IMR-90 (cell line): ENCODE results near the gene SPCS3.

ENCODE experiments used
- BHLHE40 ChIP-seq: fragments of 150-350 bp; IDR thresholded peaks from 2 replicates; pipeline ENCODE4 v1.6.1; 2016; ENCODE audit warnings: mild to moderate bottlenecking, low read depth, low read length
- CEBPB ChIP-seq: IDR thresholded peaks from 2 replicates; pipeline ENCODE4 v1.6.1; 2012; ENCODE audit warnings: low read depth, low read length, improper control_type of control experiment
- MXI1 ChIP-seq: IDR thresholded peaks from 2 replicates; pipeline ENCODE4 v1.6.1; 2012; ENCODE audit warnings: low read depth, mild to moderate bottlenecking, low read length, moderate library complexity, borderline replicate concordance
- NFE2L2 ChIP-seq: fragments of 150-350 bp; IDR thresholded peaks from 2 replicates; pipeline ENCODE4 v1.6.1; 2016; ENCODE audit warnings: low read depth, mild to moderate bottlenecking, low read length
- POLR2A ChIP-seq: IDR thresholded peaks from 2 replicates; pipeline ENCODE4 v1.6.1; 2012; ENCODE audit warnings: mild to moderate bottlenecking, low read depth, low read length
- RCOR1 ChIP-seq: IDR thresholded peaks from 2 replicates; pipeline ENCODE4 v1.6.1; 2012; ENCODE audit warnings: mild to moderate bottlenecking, low read length, improper control_type of control experiment; ENCODE audit not compliant: insufficient replicate concordance
- RFX5 ChIP-seq: IDR thresholded peaks from 2 replicates; pipeline ENCODE4 v1.8.0; 2012; ENCODE audit warnings: low read depth, mild to moderate bottlenecking, low read length, moderate library complexity
- SMC3 ChIP-seq: fragments of 150-350 bp; IDR thresholded peaks from 2 replicates; pipeline ENCODE4 v1.6.1; 2016; ENCODE audit warnings: low read depth, mild to moderate bottlenecking, antibody characterized with exemption, low read length, moderate library complexity
- TF ChIP-seq, protein P1 (sequence below): fragments of 150-350 bp; IDR thresholded peaks from 2 replicates; pipeline ENCODE4 v1.6.1; 2016; ENCODE audit warnings: low read depth, mild to moderate bottlenecking, low read length, moderate library complexity, borderline replicate concordance
- TF ChIP-seq, protein P2 (sequence below): conservative IDR thresholded peaks from 2 replicates; pipeline ENCODE4 v1.5.1; 2012; ENCODE audit warnings: mild to moderate bottlenecking, low read depth, low read length, improper control_type of control experiment
- TF ChIP-seq, protein P3 (sequence below): fragments of 150-350 bp; IDR thresholded peaks from 2 replicates; pipeline ENCODE4 v1.6.1; 2017; ENCODE audit warnings: mild to moderate bottlenecking, antibody characterized with exemption, low read length, low read depth

DNA sequence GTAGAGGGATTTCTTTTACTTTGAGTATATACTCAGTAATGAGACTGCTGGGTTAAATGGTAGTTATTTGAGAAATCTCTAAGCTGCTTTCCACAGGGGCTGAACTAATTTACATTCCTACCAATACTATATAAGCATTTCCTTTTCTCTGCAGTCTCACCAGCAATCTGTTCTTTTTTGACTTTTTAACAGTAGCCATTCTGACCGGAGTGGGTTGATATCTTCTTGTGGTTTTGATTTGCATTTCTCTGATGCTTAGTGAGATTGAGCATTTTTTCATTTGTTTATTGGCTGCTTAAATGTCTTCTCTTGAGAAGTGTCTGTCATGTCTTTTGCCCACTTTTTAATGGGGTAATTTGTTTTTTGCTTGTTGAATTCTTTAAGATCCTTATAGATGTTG, 43.3 kb downstream of the SPCS3 start:
- TF ChIP-seq, protein P1, sequence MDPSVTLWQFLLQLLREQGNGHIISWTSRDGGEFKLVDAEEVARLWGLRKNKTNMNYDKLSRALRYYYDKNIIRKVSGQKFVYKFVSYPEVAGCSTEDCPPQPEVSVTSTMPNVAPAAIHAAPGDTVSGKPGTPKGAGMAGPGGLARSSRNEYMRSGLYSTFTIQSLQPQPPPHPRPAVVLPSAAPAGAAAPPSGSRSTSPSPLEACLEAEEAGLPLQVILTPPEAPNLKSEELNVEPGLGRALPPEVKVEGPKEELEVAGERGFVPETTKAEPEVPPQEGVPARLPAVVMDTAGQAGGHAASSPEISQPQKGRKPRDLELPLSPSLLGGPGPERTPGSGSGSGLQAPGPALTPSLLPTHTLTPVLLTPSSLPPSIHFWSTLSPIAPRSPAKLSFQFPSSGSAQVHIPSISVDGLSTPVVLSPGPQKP = no peak
- TF ChIP-seq, protein P2, sequence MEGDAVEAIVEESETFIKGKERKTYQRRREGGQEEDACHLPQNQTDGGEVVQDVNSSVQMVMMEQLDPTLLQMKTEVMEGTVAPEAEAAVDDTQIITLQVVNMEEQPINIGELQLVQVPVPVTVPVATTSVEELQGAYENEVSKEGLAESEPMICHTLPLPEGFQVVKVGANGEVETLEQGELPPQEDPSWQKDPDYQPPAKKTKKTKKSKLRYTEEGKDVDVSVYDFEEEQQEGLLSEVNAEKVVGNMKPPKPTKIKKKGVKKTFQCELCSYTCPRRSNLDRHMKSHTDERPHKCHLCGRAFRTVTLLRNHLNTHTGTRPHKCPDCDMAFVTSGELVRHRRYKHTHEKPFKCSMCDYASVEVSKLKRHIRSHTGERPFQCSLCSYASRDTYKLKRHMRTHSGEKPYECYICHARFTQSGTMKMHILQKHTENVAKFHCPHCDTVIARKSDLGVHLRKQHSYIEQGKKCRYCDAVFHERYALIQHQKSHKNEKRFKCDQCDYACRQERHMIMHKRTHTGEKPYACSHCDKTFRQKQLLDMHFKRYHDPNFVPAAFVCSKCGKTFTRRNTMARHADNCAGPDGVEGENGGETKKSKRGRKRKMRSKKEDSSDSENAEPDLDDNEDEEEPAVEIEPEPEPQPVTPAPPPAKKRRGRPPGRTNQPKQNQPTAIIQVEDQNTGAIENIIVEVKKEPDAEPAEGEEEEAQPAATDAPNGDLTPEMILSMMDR = no peak
- TF ChIP-seq BHLHE40 (no peak), RFX5 (no peak), CEBPB (no peak), NFE2L2 (no peak), RCOR1 (no peak), SMC3 (no peak), POLR2A (no peak), MXI1 (no peak)
- TF ChIP-seq, protein P3, sequence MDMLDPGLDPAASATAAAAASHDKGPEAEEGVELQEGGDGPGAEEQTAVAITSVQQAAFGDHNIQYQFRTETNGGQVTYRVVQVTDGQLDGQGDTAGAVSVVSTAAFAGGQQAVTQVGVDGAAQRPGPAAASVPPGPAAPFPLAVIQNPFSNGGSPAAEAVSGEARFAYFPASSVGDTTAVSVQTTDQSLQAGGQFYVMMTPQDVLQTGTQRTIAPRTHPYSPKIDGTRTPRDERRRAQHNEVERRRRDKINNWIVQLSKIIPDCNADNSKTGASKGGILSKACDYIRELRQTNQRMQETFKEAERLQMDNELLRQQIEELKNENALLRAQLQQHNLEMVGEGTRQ = no peak
